ENCODE results near the gene ATN1. TPM values are rescaled to one million over a fixed set of nuclear protein-coding genes. Genes with fewer than 3 reads are reported as not detected.

Gene ATN1
- total and polyA plus RNA-seq, 9 of the 15 experiments (the other 6 are each of a cell fraction or from before 2014, with no cell fraction given): 0.15 to 49.8 (median 2.7) TPM

- no peak for TF ChIP-seq HES1 (IDR thresholded peaks at IDR 0.05; ENCODE audit: low read depth)
- TF ChIP-seq HDAC3 (IDR thresholded peaks at IDR 0.05; ENCODE audit: borderline replicate concordance, partially characterized antibody): peak; percentile 50
- TF ChIP-seq TARDBP (IDR thresholded peaks at IDR 0.05): peak; percentile 32; the same call in 1 of the 2 replicates
- no peak for TF ChIP-seq ZFPM2 (CRISPR knock-in tag; IDR thresholded peaks at IDR 0.05)
- no peak for TF ChIP-seq ZNF561 (CRISPR knock-in tag; conservative IDR thresholded peaks at IDR 0.05)
- TF ChIP-seq ETV6 (IDR thresholded peaks at IDR 0.05; ENCODE audit: borderline replicate concordance in 1 of 2, low read depth in 2 of 2, low read length in 1 of 2): no peak
- no peak for TF ChIP-seq ETV6 (CRISPR knock-in tag; IDR thresholded peaks at IDR 0.05; ENCODE audit: borderline replicate concordance)
- TF ChIP-seq PCBP1 (IDR thresholded peaks at IDR 0.05; ENCODE audit: low read depth, low read length, poor library complexity, severe bottlenecking): no peak
- TF ChIP-seq MYNN (IDR thresholded peaks at IDR 0.05): peak; percentile 80; the same call in 1 of the 2 replicates
- no peak for TF ChIP-seq MYNN (CRISPR knock-in tag; IDR thresholded peaks at IDR 0.05)
- TF ChIP-seq CHD4 (IDR thresholded peaks at IDR 0.05; ENCODE audit: insufficient read depth, insufficient replicate concordance, low read depth, low read length, poor library complexity, severe bottlenecking): no peak
- TF ChIP-seq SMARCA5 (IDR thresholded peaks at IDR 0.05): no peak
- no peak for TF ChIP-seq ZNF133 (CRISPR knock-in tag; IDR thresholded peaks at IDR 0.05)
- TF ChIP-seq FOXM1 (IDR thresholded peaks at IDR 0.05; ENCODE audit: low read depth): peak; percentile 68
- no peak for TF ChIP-seq FOXM1 (CRISPR knock-in tag; IDR thresholded peaks at IDR 0.05; ENCODE audit: low read depth)
- no peak for TF ChIP-seq WHSC1 (IDR thresholded peaks at IDR 0.05; ENCODE audit: low read length)
- TF ChIP-seq TBL1XR1 (IDR thresholded peaks at IDR 0.05; ENCODE audit: low read length in 2 of 2): peak in 1 of 2 experiments; percentile 51; a peak in 2 of 4 replicates
- no peak for TF ChIP-seq ZNF512 (tag; IDR thresholded peaks at IDR 0.05)
- TF ChIP-seq ZNF717 (CRISPR knock-in tag; IDR thresholded peaks at IDR 0.05): no peak
- no peak for TF ChIP-seq HMBOX1 (IDR thresholded peaks at IDR 0.05)
- no peak for TF ChIP-seq ZBTB34 (CRISPR knock-in tag; IDR thresholded peaks at IDR 0.05)
- no peak for TF ChIP-seq ZNF23 (CRISPR knock-in tag; IDR thresholded peaks at IDR 0.05)
- peak; percentile 68 for TF ChIP-seq SMARCA4 (IDR thresholded peaks at IDR 0.05)
- TF ChIP-seq NR2C1 (IDR thresholded peaks at IDR 0.05): no peak
- TF ChIP-seq NR2C1 (tag; IDR thresholded peaks at IDR 0.05): no peak
- TF ChIP-seq EWSR1 (IDR thresholded peaks at IDR 0.05; ENCODE audit: borderline replicate concordance, low read depth, partially characterized antibody): no peak
- no peak; the same call in 1 of the 2 replicates for TF ChIP-seq ZNF644 (tag; IDR thresholded peaks at IDR 0.05; ENCODE audit: low read depth)
- TF ChIP-seq RBM39 (optimal IDR thresholded peaks at IDR 0.05; ENCODE audit: low read depth, low read length): no peak
- TF ChIP-seq HIVEP1 (CRISPR knock-in tag; IDR thresholded peaks at IDR 0.05): no peak
Measured at GRCh38 chr12:6964605-6965025, 36.9 kb downstream of the ATN1 start (continued).

Measured in K562 (cell line).